B cell (primary cell): ENCODE measurements around the gene FBP1. TPM values are rescaled to one million over a fixed set of nuclear protein-coding genes. Genes with fewer than 3 reads are reported as not detected.

Experiments
- ATAC-seq: fragments of 200-7000 bp; cut with Tn5 transposase; one replicate; pipeline ENCODE4 v1.10.0; 2021; ENCODE audit warnings: low read depth, mild to moderate bottlenecking, moderate number of reproducible peaks, moderate library complexity
- CTCF ChIA-PET: fragments of 350-600 bp; sonication (Branson Sonifier 250); formaldehyde crosslinking; loops from one replicate; lab custom pipeline; 2021; ENCODE audit warnings: antibody characterized with exemption, inconsistent platforms; lab: Charles Lee
- POLR2A ChIA-PET: fragments of 350-600 bp; sonication (Branson Sonifier 250); formaldehyde crosslinking; loops from one replicate; lab custom pipeline; 2021; ENCODE audit warnings: antibody characterized with exemption; lab: Charles Lee
- DNase-seq: peaks from one replicate; pipeline ENCODE4 v3.0.0; 2013
- H2AFZ ChIP-seq: 2 replicates; pipeline ENCODE4 v1.6.1; 2012; ENCODE audit warnings: mild to moderate bottlenecking, low read depth, low read length; ENCODE audit not compliant: insufficient read depth, poor library complexity, severe bottlenecking
- H3K27ac ChIP-seq, 2 donors: 1 replicate in 1 of 2; 2 replicates in 1 of 2; pipeline ENCODE4 v1.5.1; 2012 to 2013; ENCODE audit warnings: low read length in 2 of 2, mild to moderate bottlenecking in 2 of 2, moderate library complexity in 1 of 2
- H3K27me3 ChIP-seq, 4 experiments: fragments of 200-600 bp in 1 of 4; sonication (generic) in 1 of 4; replicated peaks in 1 of 4; 1 replicate in 2 of 4; 2 replicates in 2 of 4; pipeline versions ENCODE4 v1.6.1 to v1.7.0; 2013 to 2016; ENCODE audit warnings: low read length in 3 of 4, mild to moderate bottlenecking in 2 of 4, mixed read lengths in 1 of 4, moderate library complexity in 1 of 4; ENCODE audit not compliant: insufficient read depth in 4 of 4, control insufficient read depth in 3 of 4; ENCODE audit errors: control extremely low read depth in 1 of 4
- H3K36me3 ChIP-seq, 2 experiments: replicated peaks in 1 of 2; 1 replicate in 1 of 2; 2 replicates in 1 of 2; pipeline versions ENCODE4 v1.6.1 to v1.7.1; 2013; ENCODE audit warnings: low read length in 1 of 2; ENCODE audit not compliant: insufficient read depth in 2 of 2, control insufficient read depth in 1 of 2; ENCODE audit errors: control extremely low read depth in 1 of 2, extremely low read depth in 1 of 2
- H3K4me1 ChIP-seq, 2 donors: fragments of 200-600 bp in 1 of 2; sonication (generic) in 1 of 2; 1 replicate in 1 of 2; 2 replicates in 1 of 2; pipeline versions ENCODE4 v1.5.1 to v1.6.1; 2013 to 2017; ENCODE audit warnings: low read length in 2 of 2; ENCODE audit not compliant: control insufficient read depth in 2 of 2, insufficient read depth in 2 of 2
- H3K4me2 ChIP-seq: replicated peaks from 2 replicates; pipeline ENCODE3; 2012; ENCODE audit warnings: mild to moderate bottlenecking, low read depth, low read length; ENCODE audit not compliant: poor library complexity, severe bottlenecking
- H3K4me3 ChIP-seq, 5 experiments: fragments of 200-600 bp in 1 of 5; sonication (generic) in 1 of 5; 1 replicate in 3 of 5; 2 replicates in 2 of 5; pipeline versions ENCODE4 v1.5.1 to v1.7.0; 2011 to 2016; ENCODE audit warnings: low read length in 4 of 5, mild to moderate bottlenecking in 4 of 5, low read depth in 2 of 5, control low read depth in 1 of 5, moderate library complexity in 1 of 5; ENCODE audit not compliant: insufficient read depth in 1 of 5; ENCODE audit errors: control extremely low read depth in 1 of 5, extremely low read depth in 1 of 5
- H3K79me2 ChIP-seq: fragments of 200-600 bp; sonication (generic); one replicate; pipeline ENCODE4 v1.6.0; 2016; ENCODE audit warnings: low read length; ENCODE audit not compliant: control insufficient read depth, insufficient read depth
- H3K9ac ChIP-seq: fragments of 200-600 bp; sonication (generic); 2 replicates; pipeline ENCODE4 v1.6.1; 2017; ENCODE audit warnings: mild to moderate bottlenecking, low read length, moderate library complexity
- H3K9me3 ChIP-seq, 3 donors: one replicate each; pipeline versions ENCODE4 v1.6.1 to v1.7.1; 2013; ENCODE audit warnings: low read length in 2 of 3; ENCODE audit not compliant: control insufficient read depth in 2 of 3, insufficient read depth in 1 of 3; ENCODE audit errors: control extremely low read depth in 1 of 3
- H4K20me1 ChIP-seq: 2 replicates; pipeline ENCODE4 v1.6.0; 2012; ENCODE audit warnings: mild to moderate bottlenecking, low read length; ENCODE audit not compliant: insufficient read depth, control insufficient read depth, poor library complexity, severe bottlenecking
- H3K27ac Mint-ChIP-seq: one replicate; pipeline ENCODE4 v1.8.0; 2021; ENCODE audit warnings: mixed read lengths
- H3K27me3 Mint-ChIP-seq: one replicate; pipeline ENCODE4 v1.8.0; 2021; ENCODE audit warnings: mixed read lengths
- H3K4me1 Mint-ChIP-seq: one replicate; pipeline ENCODE4 v1.8.0; 2021; ENCODE audit warnings: mixed read lengths
- H3K4me3 Mint-ChIP-seq: one replicate; pipeline ENCODE4 v1.8.0; 2021; ENCODE audit warnings: mixed read lengths
- H3K9me3 Mint-ChIP-seq: one replicate; pipeline ENCODE4 v1.8.0; 2022; ENCODE audit warnings: mixed read lengths; ENCODE audit not compliant: insufficient read depth
- EZH2 ChIP-seq: IDR thresholded peaks from 2 replicates; pipeline ENCODE4 v1.6.1; 2012; ENCODE audit warnings: borderline replicate concordance, low read depth, mild to moderate bottlenecking, moderate library complexity, low read length; ENCODE audit not compliant: insufficient read depth, poor library complexity, severe bottlenecking
- WGBS: methylation state at CpG from one replicate; pipeline ENCODE4 v1.1.5; 2013; ENCODE audit warnings: missing lambda C conversion rate; ENCODE audit not compliant: insufficient coverage; 5-methylcytosine and 5-hydroxymethylcytosine counted together
- intact Hi-C: fragments of 100-400 bp; cut with micrococcal nuclease; formaldehyde crosslinking; loops from one replicate; pipeline ENCODE4 v1.10.0; 2022
- polyA plus RNA-seq: library from polyadenylated mRNA; depleted of rRNA; stranded (reverse); fragments of >200 nt; gene quantifications from 2 replicates; pipeline ENCODE4 v1.2.3, GENCODE V29; 2012
- total RNA-seq, 2 donors: library from RNA; stranded (reverse); fragments of 120-200 nt in 1 of 2; gene quantifications; 1 replicate in 1 of 2; 2 replicates in 1 of 2; pipeline versions ENCODE4 v1.2.3 to v1.2.4, GENCODE V29; 2013 to 2022
- TF ChIP-seq, protein P1 (sequence below): fragments of 200-600 bp; IDR thresholded peaks from one replicate; pipeline ENCODE4 v1.8.0; 2022; ENCODE audit warnings: antibody characterized with exemption, mild to moderate bottlenecking

FBP1 gene
- total and polyA plus RNA-seq, 2 donors (not counting 1 experiment from before 2014, with no cell fraction given): 2.8 TPM

DNA sequence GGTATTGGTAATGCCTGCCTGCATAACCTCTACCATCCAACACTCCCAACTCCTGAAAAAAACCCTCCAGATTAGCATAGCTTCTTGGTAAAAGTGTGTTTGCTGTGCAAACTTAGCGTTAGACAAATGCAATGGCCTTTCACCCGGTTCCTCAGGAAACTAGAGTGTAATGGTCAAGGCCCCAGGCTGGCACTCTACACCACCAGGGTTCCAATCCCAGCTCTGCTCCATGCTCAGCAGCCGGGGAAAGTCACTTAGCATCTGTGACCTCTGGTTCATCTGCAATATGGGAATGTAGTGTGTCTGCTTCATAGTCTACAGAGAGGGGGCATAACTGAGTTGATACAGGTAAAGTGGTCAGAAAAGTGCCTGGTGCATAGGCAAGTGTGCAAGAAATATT, 9.0 kb downstream of the FBP1 start:
- DNase-seq (no peak), ATAC-seq (no peak)
- no peaks in the 10 kb centered on the region for H4K20me1 ChIP-seq
- no peak overlapping the region for H3K4me3 Mint-ChIP-seq
- WGBS: no CpG with 5 or more reads among the region's 3 CpGs
- no peak overlapping the region for H3K27ac Mint-ChIP-seq
- H3K4me1 Mint-ChIP-seq: no peaks in the 10 kb centered on the region
- H3K27me3 ChIP-seq: peaks cover 0 to 6% (median 0%) of the 10 kb centered on the region in 4 experiments
- H3K79me2 ChIP-seq: no peaks in the 10 kb centered on the region
- no peaks in the 10 kb centered on the region for H3K36me3 ChIP-seq
- H3K9me3 Mint-ChIP-seq: no peaks in the 10 kb centered on the region
- no peaks in the 10 kb centered on the region for H3K9me3 ChIP-seq
- ChIA-PET POLR2A (no interaction called here), CTCF (no interaction called here)
- intact Hi-C loops: no loop called here
- no peaks in the 10 kb centered on the region for H3K4me1 ChIP-seq
- no peak overlapping the region for H2AFZ ChIP-seq
- no peak overlapping the region for H3K9ac ChIP-seq
- TF ChIP-seq, protein P1, sequence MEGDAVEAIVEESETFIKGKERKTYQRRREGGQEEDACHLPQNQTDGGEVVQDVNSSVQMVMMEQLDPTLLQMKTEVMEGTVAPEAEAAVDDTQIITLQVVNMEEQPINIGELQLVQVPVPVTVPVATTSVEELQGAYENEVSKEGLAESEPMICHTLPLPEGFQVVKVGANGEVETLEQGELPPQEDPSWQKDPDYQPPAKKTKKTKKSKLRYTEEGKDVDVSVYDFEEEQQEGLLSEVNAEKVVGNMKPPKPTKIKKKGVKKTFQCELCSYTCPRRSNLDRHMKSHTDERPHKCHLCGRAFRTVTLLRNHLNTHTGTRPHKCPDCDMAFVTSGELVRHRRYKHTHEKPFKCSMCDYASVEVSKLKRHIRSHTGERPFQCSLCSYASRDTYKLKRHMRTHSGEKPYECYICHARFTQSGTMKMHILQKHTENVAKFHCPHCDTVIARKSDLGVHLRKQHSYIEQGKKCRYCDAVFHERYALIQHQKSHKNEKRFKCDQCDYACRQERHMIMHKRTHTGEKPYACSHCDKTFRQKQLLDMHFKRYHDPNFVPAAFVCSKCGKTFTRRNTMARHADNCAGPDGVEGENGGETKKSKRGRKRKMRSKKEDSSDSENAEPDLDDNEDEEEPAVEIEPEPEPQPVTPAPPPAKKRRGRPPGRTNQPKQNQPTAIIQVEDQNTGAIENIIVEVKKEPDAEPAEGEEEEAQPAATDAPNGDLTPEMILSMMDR: no peak
- no peak for TF ChIP-seq EZH2
- H3K27ac ChIP-seq: no peak overlapping the region
- H3K4me2 ChIP-seq: no peak overlapping the region
- H3K27me3 Mint-ChIP-seq: peaks cover 21% of the 10 kb centered on the region
- H3K4me3 ChIP-seq: no peak overlapping the region

DNA sequence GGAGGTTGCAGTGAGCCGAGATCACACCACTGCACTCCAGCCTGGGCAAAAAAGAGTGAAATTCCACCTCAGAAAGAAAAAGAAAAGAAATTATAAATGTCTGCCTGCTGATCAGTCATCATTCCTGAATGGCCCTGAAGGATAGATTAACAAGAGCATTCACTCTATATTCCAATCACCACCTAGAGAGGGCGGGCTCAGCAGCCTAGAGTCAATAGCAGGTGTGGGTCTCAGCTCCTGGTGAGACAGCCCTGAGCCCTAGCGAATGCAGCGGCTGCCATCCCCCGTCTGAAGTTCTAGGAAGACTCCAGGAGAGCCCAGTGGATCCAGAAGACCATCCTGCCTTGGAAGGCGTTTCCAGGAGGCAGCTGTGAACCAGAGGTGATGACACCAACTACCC, 12.0 kb downstream of the FBP1 start:
- TF ChIP-seq EZH2: no peak
- TF ChIP-seq, protein P1: no peak
- Mint-ChIP-seq H3K4me1 (no peaks in the 10 kb centered on the region), H3K27ac (no peak overlapping the region), H3K9me3 (no peaks in the 10 kb centered on the region), H3K27me3 (peaks cover 11% of the 10 kb centered on the region), H3K4me3 (no peak overlapping the region)
- peaks cover 0 to 3% (median 0%) of the 10 kb centered on the region in 4 experiments for H3K27me3 ChIP-seq
- ChIA-PET POLR2A (no interaction called here), CTCF (no interaction called here)
- no peak overlapping the region for H2AFZ ChIP-seq
- no peaks in the 10 kb centered on the region for H3K79me2 ChIP-seq
- no peaks in the 10 kb centered on the region for H3K9me3 ChIP-seq
- ATAC-seq (no peak), DNase-seq (no peak)
- no peaks in the 10 kb centered on the region for H3K4me1 ChIP-seq
- H3K36me3 ChIP-seq: no peaks in the 10 kb centered on the region
- H3K4me3 ChIP-seq: no peak overlapping the region
- H3K27ac ChIP-seq: no peak overlapping the region
- intact Hi-C loops: no loop called here
- H3K9ac ChIP-seq: no peak overlapping the region
- 89% methylated on average over 5 of the region's 6 CpGs for WGBS
- no peaks in the 10 kb centered on the region for H4K20me1 ChIP-seq
- H3K4me2 ChIP-seq: no peak overlapping the region
